ENCODE data around the gene ELK1. TPM values are rescaled to one million over a fixed set of nuclear protein-coding genes. Genes with fewer than 3 reads are reported as not detected.

Gene ELK1
- polyA plus RNA-seq, 1 donor from 2014 or later, result 21.2 TPM

- TF ChIP-seq SMC3 (conservative IDR thresholded peaks at IDR 0.05; ENCODE audit: poor library complexity), result no peak
- no peak for TF ChIP-seq TAF1 (IDR thresholded peaks at IDR 0.05; ENCODE audit: low read depth)
- no peak for TF ChIP-seq MXI1 (conservative IDR thresholded peaks at IDR 0.05; ENCODE audit: poor library complexity, severe bottlenecking)
- no peak for TF ChIP-seq REST (IDR thresholded peaks at IDR 0.05; ENCODE audit: borderline replicate concordance)
- no peak overlapping the region for H3K4me2 ChIP-seq (ENCODE audit: low read length)
- H3K79me2 ChIP-seq (replicated peaks; ENCODE audit: insufficient read depth, low read length), result no peaks in the 10 kb centered on the region
- no peaks in the 10 kb centered on the region for H3K27me3 ChIP-seq (ENCODE audit: insufficient read depth, low read depth, low read length)
- no peak overlapping the region for H2AFZ ChIP-seq (ENCODE audit: low read depth, low read length)
- no peaks in the 10 kb centered on the region for H3K36me3 ChIP-seq (ENCODE audit: insufficient read depth, low read length)
- no peaks in the 10 kb centered on the region for H3K9me3 ChIP-seq (ENCODE audit: low read length)
- H3K9ac ChIP-seq (ENCODE audit: low read length), result no peak overlapping the region
- no peaks in the 10 kb centered on the region for H3K9me2 ChIP-seq (ENCODE audit: insufficient read depth, low read length)
- no peaks in the 10 kb centered on the region for H3F3A ChIP-seq (ENCODE audit: insufficient read depth, low read length, poor library complexity, severe bottlenecking)
- H3K27ac ChIP-seq (ENCODE audit: low read length), result no peak overlapping the region
- H4K20me1 ChIP-seq (ENCODE audit: insufficient read depth), result no peaks in the 10 kb centered on the region
- H3K4me3 ChIP-seq (ENCODE audit: low read length), result no peak overlapping the region
Measured at GRCh38 chrX:47608130-47608810, 42.1 kb downstream of the ELK1 start.

- H4K20me1 ChIP-seq (ENCODE audit: insufficient read depth), result no peaks in the 10 kb centered on the region
- no peaks in the 10 kb centered on the region for H3K27me3 ChIP-seq (ENCODE audit: insufficient read depth, low read depth, low read length)
- no peak overlapping the region for H2AFZ ChIP-seq (ENCODE audit: low read depth, low read length)
- H3K36me3 ChIP-seq (ENCODE audit: insufficient read depth, low read length), result no peaks in the 10 kb centered on the region
- H3K27ac ChIP-seq (ENCODE audit: low read length), result no peak overlapping the region
- H3K4me2 ChIP-seq (ENCODE audit: low read length), result no peak overlapping the region
- H3K79me2 ChIP-seq (replicated peaks; ENCODE audit: insufficient read depth, low read length), result no peaks in the 10 kb centered on the region
- no peak for TF ChIP-seq EZH2 (IDR thresholded peaks at IDR 0.05; ENCODE audit: borderline replicate concordance, insufficient read depth, low read length, poor library complexity, severe bottlenecking)
- no peak for TF ChIP-seq MXI1 (conservative IDR thresholded peaks at IDR 0.05; ENCODE audit: poor library complexity, severe bottlenecking)
- TF ChIP-seq RAD21 (conservative IDR thresholded peaks at IDR 0.05), result no peak
- no peak for TF ChIP-seq EP300 (conservative IDR thresholded peaks at IDR 0.05; ENCODE audit: poor library complexity, severe bottlenecking)
- TF ChIP-seq POLR2AphosphoS5 (IDR thresholded peaks at IDR 0.05), result no peak
- TF ChIP-seq SMC3 (conservative IDR thresholded peaks at IDR 0.05; ENCODE audit: poor library complexity), result no peak
- TF ChIP-seq TAF1 (IDR thresholded peaks at IDR 0.05; ENCODE audit: low read depth), result no peak
- no peak for TF ChIP-seq CTCF (IDR thresholded peaks at IDR 0.05; ENCODE audit: poor library complexity, severe bottlenecking)
- no peak for TF ChIP-seq REST (IDR thresholded peaks at IDR 0.05; ENCODE audit: borderline replicate concordance)
- no peaks in the 10 kb centered on the region for H3K9me2 ChIP-seq (ENCODE audit: insufficient read depth, low read length)
- no peaks in the 10 kb centered on the region for H3F3A ChIP-seq (ENCODE audit: insufficient read depth, low read length, poor library complexity, severe bottlenecking)
- H3K4me3 ChIP-seq (ENCODE audit: low read length), result no peak overlapping the region
- H3K9ac ChIP-seq (ENCODE audit: low read length), result no peak overlapping the region
- H3K9me3 ChIP-seq (ENCODE audit: low read length), result no peaks in the 10 kb centered on the region
Measured at GRCh38 chrX:47607091-47607490, 43.3 kb downstream of the ELK1 start.

Data from neural cell (in vitro differentiated cells).